ENCODE data around the gene FAM107A.

Gene FAM107A

GRCh38 chr3:58564456-58565160, 12.6 kb downstream of the FAM107A start:
- Histone ChIP-seq H3K36me3 (replicated peaks) (no peaks in the 10 kb centered on the region), H3K4me3 (ENCODE audit: low read depth, low read length) (no peak overlapping the region), H3K27ac (peak overlapping the region; percentile 15), H3K27me3 (replicated peaks) (no peaks in the 10 kb centered on the region)
- in situ Hi-C loops (cut with HindIII; ENCODE audit: low pct_ligation_motif_present, low sequenced_read_pairs), result no loop called here
- no peak for TF ChIP-seq CTCF (IDR thresholded peaks at IDR 0.05; ENCODE audit: low read depth, low read length, missing control alignments)
- peak; percentile 80 for DNase-seq

GRCh38 chr3:58564054-58564453, 13.1 kb downstream of the FAM107A start:
- in situ Hi-C loops (cut with HindIII; ENCODE audit: low pct_ligation_motif_present, low sequenced_read_pairs), result no loop called here
- no peak for TF ChIP-seq CTCF (IDR thresholded peaks at IDR 0.05; ENCODE audit: low read depth, low read length, missing control alignments)
- Histone ChIP-seq H3K36me3 (replicated peaks) (no peaks in the 10 kb centered on the region), H3K27ac (no peak overlapping the region), H3K4me3 (ENCODE audit: low read depth, low read length) (no peak overlapping the region), H3K27me3 (replicated peaks) (no peaks in the 10 kb centered on the region)
- DNase-seq, result no peak

- no peak for DNase-seq
- H3K36me3 ChIP-seq (replicated peaks), result no peaks in the 10 kb centered on the region
- TF ChIP-seq CTCF (IDR thresholded peaks at IDR 0.05; ENCODE audit: low read depth, low read length, missing control alignments), result no peak
Observed at GRCh38 chr3:58563386-58564035, 13.7 kb downstream of the FAM107A start.

GRCh38 chr3:58562498-58562897, 14.7 kb downstream of the FAM107A start:
- no peak overlapping the region for H3K27ac ChIP-seq
- no peak for DNase-seq
- TF ChIP-seq CTCF (IDR thresholded peaks at IDR 0.05; ENCODE audit: low read depth, low read length, missing control alignments), result no peak
- H3K27me3 ChIP-seq (replicated peaks), result no peaks in the 10 kb centered on the region
- H3K36me3 ChIP-seq (replicated peaks), result no peaks in the 10 kb centered on the region
- in situ Hi-C loops (cut with HindIII; ENCODE audit: low pct_ligation_motif_present, low sequenced_read_pairs), result no loop called here
- H3K4me3 ChIP-seq (ENCODE audit: low read depth, low read length), result no peak overlapping the region

More at GRCh38 chr3:58563386-58564035, 13.7 kb downstream of the FAM107A start:
- Histone ChIP-seq H3K27ac (no peak overlapping the region), H3K27me3 (replicated peaks) (no peaks in the 10 kb centered on the region), H3K4me3 (ENCODE audit: low read depth, low read length) (no peak overlapping the region)
- in situ Hi-C loops (cut with HindIII; ENCODE audit: low pct_ligation_motif_present, low sequenced_read_pairs), result no loop called here

- Histone ChIP-seq H3K36me3 (replicated peaks) (no peaks in the 10 kb centered on the region), H3K4me3 (ENCODE audit: low read depth, low read length) (no peak overlapping the region), H3K27ac (peak overlapping the region; percentile 38), H3K27me3 (replicated peaks) (no peaks in the 10 kb centered on the region)
- in situ Hi-C loops (cut with HindIII; ENCODE audit: low pct_ligation_motif_present, low sequenced_read_pairs), result no loop called here
- peak; percentile 78 for TF ChIP-seq CTCF (IDR thresholded peaks at IDR 0.05; ENCODE audit: low read depth, low read length, missing control alignments)
- peak; percentile 95 for DNase-seq
Observed at GRCh38 chr3:58560771-58561311, 16.4 kb downstream of the FAM107A start.
